ENCODE measurements around the gene SCYL1.

The SCYL1 gene

GRCh38 chr11:65504674-65505465, 20.0 kb upstream of the SCYL1 start:
- Histone ChIP-seq H3K79me2 (ENCODE audit: insufficient read depth, low read length) (peaks cover 52% of the 10 kb centered on the region), H3K4me1 (ENCODE audit: insufficient read depth, low read length, severe bottlenecking) (peaks cover 71% of the 10 kb centered on the region), H2AFZ (ENCODE audit: low read length) (no peak overlapping the region)

GRCh38 chr11:65505466-65506289, 19.2 kb upstream of the SCYL1 start:
- H3K79me2 ChIP-seq (ENCODE audit: insufficient read depth, low read length): peaks cover 44% of the 10 kb centered on the region
- H3F3A ChIP-seq (ENCODE audit: insufficient read depth, low read length): peaks cover 69% of the 10 kb centered on the region
- H3K27me3 ChIP-seq (ENCODE audit: insufficient read depth, low read length): no peaks in the 10 kb centered on the region
- H3K36me3 ChIP-seq (ENCODE audit: insufficient read depth, low read length): peaks cover 59% of the 10 kb centered on the region
- peak overlapping the region; percentile 77 for H3K4me3 ChIP-seq (ENCODE audit: low read depth, low read length, poor library complexity, severe bottlenecking)
- H2AFZ ChIP-seq (ENCODE audit: low read length): no peak overlapping the region
- H3K4me1 ChIP-seq (ENCODE audit: insufficient read depth, low read length, severe bottlenecking): peaks cover 77% of the 10 kb centered on the region
- TF ChIP-seq EZH2 (IDR thresholded peaks at IDR 0.05; ENCODE audit: borderline replicate concordance, low read length) (no peak), CTCF (IDR thresholded peaks at IDR 0.05; ENCODE audit: low read length) (no peak)
- H3K9me2 ChIP-seq (ENCODE audit: low read depth, low read length): no peaks in the 10 kb centered on the region
- peak overlapping the region; percentile 99; the same call in 1 of the 2 replicates for H3K9ac ChIP-seq (ENCODE audit: low read length)
- H3K27ac ChIP-seq (ENCODE audit: low read depth, low read length, poor library complexity, severe bottlenecking): peak overlapping the region; percentile 88
- peak overlapping the region; percentile 95 for H3K4me2 ChIP-seq (ENCODE audit: low read length)
- no peaks in the 10 kb centered on the region for H3K9me3 ChIP-seq (ENCODE audit: low read length)
- H4K20me1 ChIP-seq (ENCODE audit: insufficient read depth, low read length): no peaks in the 10 kb centered on the region

More at GRCh38 chr11:65504674-65505465, 20.0 kb upstream of the SCYL1 start:
- Histone ChIP-seq H4K20me1 (ENCODE audit: insufficient read depth, low read length) (no peaks in the 10 kb centered on the region), H3K27ac (ENCODE audit: low read depth, low read length, poor library complexity, severe bottlenecking) (peak overlapping the region; percentile 88), H3K4me2 (ENCODE audit: low read length) (peak overlapping the region; percentile 95), H3K36me3 (ENCODE audit: insufficient read depth, low read length) (peaks cover 67% of the 10 kb centered on the region), H3K9ac (ENCODE audit: low read length) (peak overlapping the region; percentile 99; the same call in 1 of the 2 replicates), H3K27me3 (ENCODE audit: insufficient read depth, low read length) (no peaks in the 10 kb centered on the region), H3K4me3 (ENCODE audit: low read depth, low read length, poor library complexity, severe bottlenecking) (peak overlapping the region; percentile 77), H3K9me2 (ENCODE audit: low read depth, low read length) (no peaks in the 10 kb centered on the region), H3K9me3 (ENCODE audit: low read length) (no peaks in the 10 kb centered on the region), H3F3A (ENCODE audit: insufficient read depth, low read length) (peaks cover 77% of the 10 kb centered on the region)
- no peak for TF ChIP-seq EZH2 (IDR thresholded peaks at IDR 0.05; ENCODE audit: borderline replicate concordance, low read length)
- no peak for TF ChIP-seq CTCF (IDR thresholded peaks at IDR 0.05; ENCODE audit: low read length)

- Histone ChIP-seq H3K9me3 (ENCODE audit: low read length) (no peaks in the 10 kb centered on the region), H3K4me3 (ENCODE audit: low read depth, low read length, poor library complexity, severe bottlenecking) (peak overlapping the region; percentile 77), H3K27ac (ENCODE audit: low read depth, low read length, poor library complexity, severe bottlenecking) (peak overlapping the region; percentile 88), H3K4me1 (ENCODE audit: insufficient read depth, low read length, severe bottlenecking) (peaks cover 83% of the 10 kb centered on the region), H3K27me3 (ENCODE audit: insufficient read depth, low read length) (no peaks in the 10 kb centered on the region), H4K20me1 (ENCODE audit: insufficient read depth, low read length) (no peaks in the 10 kb centered on the region), H2AFZ (ENCODE audit: low read length) (no peak overlapping the region), H3K36me3 (ENCODE audit: insufficient read depth, low read length) (peaks cover 52% of the 10 kb centered on the region), H3K9me2 (ENCODE audit: low read depth, low read length) (no peaks in the 10 kb centered on the region), H3K79me2 (ENCODE audit: insufficient read depth, low read length) (peaks cover 37% of the 10 kb centered on the region), H3K9ac (ENCODE audit: low read length) (no peak overlapping the region), H3K4me2 (ENCODE audit: low read length) (peak overlapping the region; percentile 95; the same call in 1 of the 2 replicates), H3F3A (ENCODE audit: insufficient read depth, low read length) (peaks cover 63% of the 10 kb centered on the region)
- TF ChIP-seq EZH2 (IDR thresholded peaks at IDR 0.05; ENCODE audit: borderline replicate concordance, low read length) (no peak), CTCF (IDR thresholded peaks at IDR 0.05; ENCODE audit: low read length) (no peak)
These were observed 18.6 kb upstream of the SCYL1 start for GRCh38 chr11:65506290-65506771.
